ENCODE data around the gene IFNL4. TPM values are rescaled to one million over a fixed set of nuclear protein-coding genes. Genes with fewer than 3 reads are reported as not detected.

The IFNL4 gene
- total and polyA plus RNA-seq, 2 experiments from 2014 or later, result not detected

DNA sequence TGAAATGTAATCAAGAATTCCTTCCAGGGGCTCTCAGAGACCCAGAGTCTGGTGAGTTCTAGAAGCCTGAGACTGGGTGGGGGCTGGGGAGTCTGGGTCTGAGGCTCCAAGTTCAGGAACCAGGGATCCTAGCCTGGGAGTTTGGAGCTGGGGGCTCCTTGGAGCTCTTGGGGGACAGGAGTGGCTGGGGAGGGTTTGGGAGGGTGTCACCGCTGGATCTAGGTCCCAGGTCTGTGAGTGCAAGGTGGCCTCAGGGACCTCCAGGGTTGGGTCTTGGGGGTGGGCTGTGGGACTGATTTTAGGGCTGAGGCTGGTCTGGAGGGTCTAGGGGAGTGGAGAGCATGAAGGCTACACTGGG, 45.7 kb downstream of the IFNL4 start:
- Histone ChIP-seq H3K27ac (no peak overlapping the region), H3K27me3 (replicated peaks; ENCODE audit: insufficient read depth) (peaks cover 41% of the 10 kb centered on the region), H4K20me1 (ENCODE audit: insufficient read depth) (no peaks in the 10 kb centered on the region), H3K79me2 (ENCODE audit: insufficient read depth) (no peaks in the 10 kb centered on the region), H3K36me3 (ENCODE audit: low read depth) (no peaks in the 10 kb centered on the region), H3K4me1 (ENCODE audit: insufficient read depth) (no peaks in the 10 kb centered on the region), H3K9me2 (ENCODE audit: insufficient read depth) (no peaks in the 10 kb centered on the region), H3F3A (ENCODE audit: insufficient read depth) (no peaks in the 10 kb centered on the region), H3K4me2 (ENCODE audit: unreplicated experiment) (no peak overlapping the region), H3K9me3 (ENCODE audit: low read depth) (no peaks in the 10 kb centered on the region), H3K9ac (no peak overlapping the region), H3K4me3 (no peak overlapping the region), H2AFZ (no peak overlapping the region)
- 94 to 100% methylated on average over 1 of the region's 1 CpG for WGBS, 2 experiments (ENCODE audit: low coverage in 1 of 2, low lambda C conversion rate in 2 of 2, missing lambda C conversion rate in 2 of 2)
- in situ Hi-C loops (cut with MboI), result no loop called here
- TF ChIP-seq EZH2phosphoT487 (IDR thresholded peaks at IDR 0.05; ENCODE audit: insufficient read depth, low read depth), result no peak
- no peak for TF ChIP-seq EZH2 (IDR thresholded peaks at IDR 0.05; ENCODE audit: insufficient read depth, poor library complexity, severe bottlenecking)
- DNase-seq, result no peak

DNA sequence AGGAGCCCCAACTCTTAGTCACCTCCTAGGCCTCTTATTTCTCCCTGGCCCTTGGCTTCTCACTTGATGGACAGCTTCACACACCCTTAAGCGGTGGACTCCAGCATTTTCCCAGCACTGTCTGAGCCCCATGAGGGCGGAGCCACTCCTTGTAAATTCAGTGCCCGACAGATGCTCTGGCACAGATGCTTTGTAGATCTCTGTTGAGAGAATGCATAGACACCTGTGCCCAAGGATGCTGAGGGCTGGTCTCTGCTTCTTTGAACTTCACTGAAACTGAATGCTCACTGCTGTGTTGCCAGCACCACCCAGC, 47.9 kb downstream of the IFNL4 start:
- no peaks in the 10 kb centered on the region for H3K9me3 ChIP-seq (ENCODE audit: low read depth)
- DNase-seq, result no peak
- no peaks in the 10 kb centered on the region for H3K36me3 ChIP-seq (ENCODE audit: low read depth)
- WGBS, 2 experiments (ENCODE audit: low coverage in 1 of 2, low lambda C conversion rate in 2 of 2, missing lambda C conversion rate in 2 of 2), result 70 to 78% methylated on average over 3 of the region's 3 CpGs
- H3K4me1 ChIP-seq (ENCODE audit: insufficient read depth), result no peaks in the 10 kb centered on the region; the same call in 1 of the 2 replicates
- H3K27me3 ChIP-seq (replicated peaks; ENCODE audit: insufficient read depth), result peaks cover 57% of the 10 kb centered on the region
- no peak overlapping the region for H3K4me2 ChIP-seq (ENCODE audit: unreplicated experiment)
- no peak overlapping the region for H2AFZ ChIP-seq
- no peaks in the 10 kb centered on the region for H3F3A ChIP-seq (ENCODE audit: insufficient read depth)
- no peak overlapping the region for H3K27ac ChIP-seq
- H3K79me2 ChIP-seq (ENCODE audit: insufficient read depth), result no peaks in the 10 kb centered on the region
- no peaks in the 10 kb centered on the region for H3K9me2 ChIP-seq (ENCODE audit: insufficient read depth)
- H3K4me3 ChIP-seq, result no peak overlapping the region
- TF ChIP-seq EZH2phosphoT487 (IDR thresholded peaks at IDR 0.05; ENCODE audit: insufficient read depth, low read depth), result no peak
- TF ChIP-seq EZH2 (IDR thresholded peaks at IDR 0.05; ENCODE audit: insufficient read depth, poor library complexity, severe bottlenecking), result no peak
- no peak overlapping the region for H3K9ac ChIP-seq
- in situ Hi-C loops (cut with MboI), result no loop called here
- no peaks in the 10 kb centered on the region for H4K20me1 ChIP-seq (ENCODE audit: insufficient read depth)

DNA sequence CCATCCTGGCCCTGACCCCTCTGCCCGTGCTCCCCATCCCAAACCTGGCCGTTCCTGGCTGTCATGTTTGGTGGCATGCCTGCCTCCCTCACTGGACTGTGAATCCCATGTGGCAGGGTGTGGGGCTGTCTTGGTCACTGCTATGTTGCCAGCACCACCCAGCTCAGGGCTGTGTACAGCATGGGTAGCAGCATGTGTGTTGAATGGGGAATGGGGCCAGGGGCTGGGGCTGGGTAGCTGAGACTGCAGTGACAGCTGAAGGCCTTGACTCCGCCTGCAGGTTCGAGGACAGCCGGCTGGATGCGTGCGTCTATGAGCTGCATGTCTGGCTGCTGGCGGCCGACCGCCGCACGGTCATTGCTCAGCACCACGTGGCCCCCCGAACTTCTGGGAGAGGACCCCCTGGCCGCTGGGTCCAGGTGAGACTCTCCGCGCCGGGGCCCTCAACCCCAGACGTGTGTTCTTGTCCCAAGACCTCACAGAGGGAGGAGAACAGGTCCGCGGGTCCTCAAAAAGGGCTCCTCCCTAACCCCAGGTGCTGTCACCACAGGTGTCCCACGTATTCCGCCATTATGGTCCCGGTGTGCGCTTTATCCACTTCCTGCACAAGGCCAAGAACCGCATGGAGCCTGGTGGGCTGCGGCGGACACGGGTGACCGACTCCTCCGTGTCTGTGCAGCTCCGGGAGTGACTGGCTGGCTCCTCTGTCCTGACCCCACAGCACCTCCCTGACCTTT, 48.4 kb downstream of the IFNL4 start:
- H2AFZ ChIP-seq, result no peak overlapping the region
- no peaks in the 10 kb centered on the region for H4K20me1 ChIP-seq (ENCODE audit: insufficient read depth)
- no peaks in the 10 kb centered on the region for H3F3A ChIP-seq (ENCODE audit: insufficient read depth)
- TF ChIP-seq EZH2 (IDR thresholded peaks at IDR 0.05; ENCODE audit: insufficient read depth, poor library complexity, severe bottlenecking) (no peak), EZH2phosphoT487 (IDR thresholded peaks at IDR 0.05; ENCODE audit: insufficient read depth, low read depth) (no peak)
- in situ Hi-C loops (cut with MboI), result no loop called here
- H3K27ac ChIP-seq, result no peak overlapping the region
- no peaks in the 10 kb centered on the region for H3K79me2 ChIP-seq (ENCODE audit: insufficient read depth)
- no peak overlapping the region for H3K4me3 ChIP-seq
- H3K27me3 ChIP-seq (replicated peaks; ENCODE audit: insufficient read depth), result peaks cover 62% of the 10 kb centered on the region
- 79% methylated on average over 21 to 32 of the region's 32 CpGs for WGBS, 2 experiments (ENCODE audit: low coverage in 1 of 2, low lambda C conversion rate in 2 of 2, missing lambda C conversion rate in 2 of 2)
- no peaks in the 10 kb centered on the region for H3K9me2 ChIP-seq (ENCODE audit: insufficient read depth)
- no peak overlapping the region for H3K9ac ChIP-seq
- H3K9me3 ChIP-seq (ENCODE audit: low read depth), result no peaks in the 10 kb centered on the region
- H3K36me3 ChIP-seq (ENCODE audit: low read depth), result no peaks in the 10 kb centered on the region
- no peaks in the 10 kb centered on the region; the same call in 1 of the 2 replicates for H3K4me1 ChIP-seq (ENCODE audit: insufficient read depth)
- H3K4me2 ChIP-seq (ENCODE audit: unreplicated experiment), result no peak overlapping the region
- DNase-seq, result no peak

DNA sequence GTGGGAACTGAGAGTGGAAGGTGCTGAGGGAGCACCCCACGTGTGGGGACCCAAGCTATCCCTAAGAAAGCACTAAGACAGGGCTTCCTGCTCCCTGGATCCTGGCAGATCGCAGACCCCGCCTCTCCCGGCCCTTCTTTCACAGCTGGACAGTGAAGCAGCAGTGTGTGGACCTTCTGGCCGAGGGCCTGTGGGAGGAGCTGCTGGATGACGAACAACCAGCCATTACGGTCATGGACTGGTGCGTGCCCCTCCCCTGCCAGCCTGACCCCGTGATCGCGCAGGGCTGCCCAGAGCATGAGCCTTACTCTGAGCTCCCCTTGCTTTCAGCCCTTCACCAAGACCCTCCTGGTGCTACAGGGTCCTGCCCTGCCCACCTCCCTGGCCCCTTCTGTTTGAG, 49.6 kb downstream of the IFNL4 start:
- Histone ChIP-seq H3K4me3 (no peak overlapping the region), H3K79me2 (ENCODE audit: insufficient read depth) (no peaks in the 10 kb centered on the region), H3K9me2 (ENCODE audit: insufficient read depth) (no peaks in the 10 kb centered on the region), H3K4me1 (ENCODE audit: insufficient read depth) (no peaks in the 10 kb centered on the region; the same call in 1 of the 2 replicates), H3K4me2 (ENCODE audit: unreplicated experiment) (no peak overlapping the region), H3F3A (ENCODE audit: insufficient read depth) (no peaks in the 10 kb centered on the region), H4K20me1 (ENCODE audit: insufficient read depth) (no peaks in the 10 kb centered on the region), H2AFZ (peak overlapping the region; percentile 47; the same call in 1 of the 2 replicates), H3K36me3 (ENCODE audit: low read depth) (no peaks in the 10 kb centered on the region), H3K27ac (no peak overlapping the region), H3K9me3 (ENCODE audit: low read depth) (no peaks in the 10 kb centered on the region), H3K27me3 (replicated peaks; ENCODE audit: insufficient read depth) (peaks cover 63% of the 10 kb centered on the region), H3K9ac (no peak overlapping the region)
- WGBS, 2 experiments (ENCODE audit: low coverage in 1 of 2, low lambda C conversion rate in 2 of 2, missing lambda C conversion rate in 2 of 2), result 2 to 5% methylated on average over 10 to 11 of the region's 11 CpGs
- no peak for TF ChIP-seq EZH2phosphoT487 (IDR thresholded peaks at IDR 0.05; ENCODE audit: insufficient read depth, low read depth)
- no peak for TF ChIP-seq EZH2 (IDR thresholded peaks at IDR 0.05; ENCODE audit: insufficient read depth, poor library complexity, severe bottlenecking)
- in situ Hi-C loops (cut with MboI), result no loop called here
- peak; percentile 79 for DNase-seq

Data from GM23248 (cell line).